HG03025 (cell line): ENCODE data around the gene KLRF2.

Source experiments
- ATAC-seq: cut with Tn5 transposase; IDR thresholded peaks from one replicate; pipeline ENCODE4 v1.9.1; 2021; ENCODE audit warnings: mild to moderate bottlenecking, moderate library complexity; ENCODE audit not compliant: unreplicated experiment, low FRiP score

The KLRF2 gene

GRCh38 chr12:9933958-9934357 lies 52.7 kb downstream of the KLRF2 start:
- no peak for ATAC-seq

GRCh38 chr12:9935026-9935425 lies 53.7 kb downstream of the KLRF2 start:
- no peak for ATAC-seq

GRCh38 chr12:9936591-9936990 lies 55.3 kb downstream of the KLRF2 start:
- no peak for ATAC-seq

GRCh38 chr12:9940375-9940774 lies 59.1 kb downstream of the KLRF2 start:
- no peak for ATAC-seq

- ATAC-seq, result no peak
Observed at GRCh38 chr12:9941838-9942237, 60.5 kb downstream of the KLRF2 start.

GRCh38 chr12:9943240-9943639 lies 62.0 kb downstream of the KLRF2 start:
- ATAC-seq, result no peak

GRCh38 chr12:9944391-9944790 lies 63.1 kb downstream of the KLRF2 start:
- ATAC-seq, result no peak
